Gastrocnemius medialis (tissue), 4 donors: ENCODE results near the gene PDE4D.

Experiments used
- CTCF ChIP-seq, 5 experiments: fragments of 450-650 bp in 3 of 5; fragments of 200-600 bp in 2 of 5; sonication (generic) in 2 of 5; IDR thresholded peaks in 4 of 5; conservative IDR thresholded peaks in 1 of 5; 1 replicate in 4 of 5; 2 replicates in 1 of 5; pipeline ENCODE4 v1.5.1; 2016 to 2019; ENCODE audit warnings: antibody characterized with exemption in 5 of 5, mild to moderate bottlenecking in 3 of 5, moderate library complexity in 3 of 5
- POLR2A ChIP-seq, 2 donors: fragments of 450-650 bp; IDR thresholded peaks; one replicate each; pipeline ENCODE4 v1.6.1; 2017; ENCODE audit warnings: antibody characterized with exemption in 2 of 2, mild to moderate bottlenecking in 2 of 2, moderate library complexity in 2 of 2

- TF ChIP-seq CTCF (IDR thresholded peaks at IDR 0.05 in 4 of 5, conservative IDR thresholded peaks at IDR 0.05 in 1 of 5) (no peak), POLR2A (IDR thresholded peaks at IDR 0.05) (no peak)
Observed at GRCh38 chr5:59021837-59022514, 871.5 kb downstream of the PDE4D start.
